ENCODE measurements around the gene FOXP1. TPM values are rescaled to one million over a fixed set of nuclear protein-coding genes. Genes with fewer than 3 reads are reported as not detected.

FOXP1 gene
- total RNA-seq, 2 experiments from 2014 or later: 493 to 508 TPM

DNA sequence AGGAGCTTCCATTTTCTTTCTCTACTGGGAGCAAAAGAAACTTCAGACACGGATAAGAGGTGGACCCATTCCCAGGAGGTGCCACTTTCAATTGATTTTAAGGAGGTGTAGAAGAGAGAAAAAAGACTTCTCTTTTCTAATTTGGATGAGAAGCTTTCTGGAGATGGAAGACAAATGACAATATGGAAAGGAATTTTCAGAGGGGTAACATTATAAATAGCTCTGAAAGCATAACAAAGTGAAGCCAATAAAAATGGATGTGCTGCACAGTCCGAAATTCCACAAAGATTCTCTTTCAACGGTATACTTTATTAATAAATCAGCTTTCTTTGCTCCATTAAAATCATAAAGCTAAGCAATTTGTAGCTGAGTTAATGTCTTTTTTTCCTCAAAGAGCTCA is 663.9 kb downstream of the FOXP1 start:
- no peak for DNase-seq
- CTCF ChIA-PET: interaction anchor here (1.1 kb wide), 1 partner anchor 10 kb away, joined by 3 read pairs; no protein-coding TSS in a partner anchor
- H3K4me3 ChIP-seq (ENCODE audit: low read length): no peak overlapping the region
- H3K4me3 Mint-ChIP-seq: no peak overlapping the region
- no peaks in the 10 kb centered on the region for H3K4me1 ChIP-seq (ENCODE audit: insufficient read depth, low read length)
- POLR2A ChIA-PET: no interaction called here
- no peaks in the 10 kb centered on the region for H3K36me3 Mint-ChIP-seq (ENCODE audit: low read depth)
- no peaks in the 10 kb centered on the region for H3K36me3 ChIP-seq (ENCODE audit: insufficient read depth, low read length)
- no peaks in the 10 kb centered on the region for H3K9me3 ChIP-seq (ENCODE audit: control insufficient read depth in 1 of 2, insufficient read depth in 1 of 2, low read length in 2 of 2)
- H3K27me3 ChIP-seq (ENCODE audit: control insufficient read depth in 1 of 2, insufficient read depth in 2 of 2, low read length in 2 of 2): peaks cover 0 to 4% of the 10 kb centered on the region in 2 experiments
- H3K4me1 Mint-ChIP-seq (ENCODE audit: low read depth): no peaks in the 10 kb centered on the region
- H3K9me3 Mint-ChIP-seq: no peaks in the 10 kb centered on the region
- no peak overlapping the region for H3K27ac Mint-ChIP-seq
- TF ChIP-seq, protein P1, sequence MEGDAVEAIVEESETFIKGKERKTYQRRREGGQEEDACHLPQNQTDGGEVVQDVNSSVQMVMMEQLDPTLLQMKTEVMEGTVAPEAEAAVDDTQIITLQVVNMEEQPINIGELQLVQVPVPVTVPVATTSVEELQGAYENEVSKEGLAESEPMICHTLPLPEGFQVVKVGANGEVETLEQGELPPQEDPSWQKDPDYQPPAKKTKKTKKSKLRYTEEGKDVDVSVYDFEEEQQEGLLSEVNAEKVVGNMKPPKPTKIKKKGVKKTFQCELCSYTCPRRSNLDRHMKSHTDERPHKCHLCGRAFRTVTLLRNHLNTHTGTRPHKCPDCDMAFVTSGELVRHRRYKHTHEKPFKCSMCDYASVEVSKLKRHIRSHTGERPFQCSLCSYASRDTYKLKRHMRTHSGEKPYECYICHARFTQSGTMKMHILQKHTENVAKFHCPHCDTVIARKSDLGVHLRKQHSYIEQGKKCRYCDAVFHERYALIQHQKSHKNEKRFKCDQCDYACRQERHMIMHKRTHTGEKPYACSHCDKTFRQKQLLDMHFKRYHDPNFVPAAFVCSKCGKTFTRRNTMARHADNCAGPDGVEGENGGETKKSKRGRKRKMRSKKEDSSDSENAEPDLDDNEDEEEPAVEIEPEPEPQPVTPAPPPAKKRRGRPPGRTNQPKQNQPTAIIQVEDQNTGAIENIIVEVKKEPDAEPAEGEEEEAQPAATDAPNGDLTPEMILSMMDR (IDR thresholded peaks at IDR 0.05): no peak
- H3K27me3 Mint-ChIP-seq: peaks cover 4% of the 10 kb centered on the region
- H3K27ac ChIP-seq (ENCODE audit: low read depth in 1 of 2, low read length in 2 of 2): no peak overlapping the region
- intact Hi-C loops (cut with DNase I, micrococcal nuclease): no loop called here
- ATAC-seq (ENCODE audit: poor library complexity): no peak

DNA sequence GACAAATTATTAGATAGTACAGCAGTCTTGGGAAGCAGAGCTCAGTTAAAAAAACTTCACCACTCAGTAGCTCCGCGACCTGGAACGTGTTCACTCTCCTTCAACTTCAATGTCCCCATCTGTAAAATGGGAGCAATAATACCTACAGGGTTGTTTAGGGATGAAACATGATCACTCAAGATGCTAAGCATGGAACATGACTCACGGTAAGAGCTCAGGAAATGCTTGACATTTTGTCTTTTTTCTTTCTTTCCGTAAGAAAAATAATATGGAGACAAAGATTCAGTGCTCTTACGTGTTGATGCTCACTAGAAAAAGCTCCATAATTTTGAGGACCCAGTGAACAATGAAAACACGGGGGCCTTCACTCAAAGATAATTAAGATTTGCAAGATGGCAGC is 664.4 kb downstream of the FOXP1 start:
- Histone ChIP-seq H3K4me1 (ENCODE audit: insufficient read depth, low read length) (no peaks in the 10 kb centered on the region), H3K36me3 (ENCODE audit: insufficient read depth, low read length) (no peaks in the 10 kb centered on the region), H3K9me3 (ENCODE audit: control insufficient read depth in 1 of 2, insufficient read depth in 1 of 2, low read length in 2 of 2) (no peaks in the 10 kb centered on the region), H3K27me3 (ENCODE audit: control insufficient read depth in 1 of 2, insufficient read depth in 2 of 2, low read length in 2 of 2) (peaks cover 0 to 4% of the 10 kb centered on the region in 2 experiments), H3K27ac (ENCODE audit: low read depth in 1 of 2, low read length in 2 of 2) (no peak overlapping the region), H3K4me3 (ENCODE audit: low read length) (no peak overlapping the region)
- peaks cover 4% of the 10 kb centered on the region for H3K27me3 Mint-ChIP-seq
- TF ChIP-seq, protein P1 (IDR thresholded peaks at IDR 0.05): no peak
- POLR2A ChIA-PET: no interaction called here
- no peaks in the 10 kb centered on the region for H3K4me1 Mint-ChIP-seq (ENCODE audit: low read depth)
- CTCF ChIA-PET: no interaction called here
- H3K4me3 Mint-ChIP-seq: no peak overlapping the region
- H3K36me3 Mint-ChIP-seq (ENCODE audit: low read depth): no peaks in the 10 kb centered on the region
- ATAC-seq (ENCODE audit: poor library complexity): no peak
- H3K27ac Mint-ChIP-seq: no peak overlapping the region
- intact Hi-C loops (cut with DNase I, micrococcal nuclease): no loop called here
- DNase-seq: no peak
- no peaks in the 10 kb centered on the region for H3K9me3 Mint-ChIP-seq

DNA sequence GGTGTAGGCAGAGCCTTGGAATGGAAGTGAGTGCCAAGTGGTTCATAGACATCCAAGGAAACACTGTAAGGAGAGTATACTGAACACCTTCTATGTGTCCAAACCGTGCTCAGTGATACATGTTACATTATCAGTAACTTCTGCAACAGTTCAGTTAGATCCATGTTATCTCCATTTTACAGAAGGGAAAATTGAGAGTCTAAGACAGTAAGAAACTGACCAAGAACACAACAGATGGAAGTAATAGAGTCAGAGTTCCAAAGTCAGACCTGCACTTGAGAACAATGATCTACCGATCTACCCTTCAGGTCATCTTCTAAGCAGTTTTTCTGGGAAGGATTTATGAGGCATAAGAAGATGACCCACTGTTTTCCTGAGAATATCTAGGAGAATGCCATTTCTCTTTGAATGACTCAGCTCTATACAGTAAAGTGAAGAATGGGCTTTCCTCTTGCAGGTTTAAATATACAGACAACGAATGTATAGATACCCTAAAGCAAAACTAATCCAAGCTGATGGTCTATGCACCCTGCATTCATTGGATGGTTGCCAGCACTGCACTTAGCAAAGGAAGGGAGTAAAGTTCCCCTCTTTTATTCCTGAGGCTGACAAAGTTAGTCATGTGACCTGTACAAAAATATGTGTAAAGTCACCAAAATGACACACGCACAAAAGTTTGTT is 667.0 kb downstream of the FOXP1 start:
- peaks cover 7% of the 10 kb centered on the region for H3K27me3 Mint-ChIP-seq
- CTCF ChIA-PET: interaction anchor here (0.5 kb wide), 1 partner anchor 71 kb away, joined by 3 read pairs; no protein-coding TSS in a partner anchor

More for the DNA sequence above, 667.0 kb downstream of the FOXP1 start:
- DNase-seq: no peak
- no peaks in the 10 kb centered on the region for H3K9me3 Mint-ChIP-seq
- H3K9me3 ChIP-seq (ENCODE audit: control insufficient read depth in 1 of 2, insufficient read depth in 1 of 2, low read length in 2 of 2): no peaks in the 10 kb centered on the region
- H3K4me3 Mint-ChIP-seq: no peak overlapping the region
- H3K4me1 Mint-ChIP-seq (ENCODE audit: low read depth): no peaks in the 10 kb centered on the region
- no peak overlapping the region for H3K27ac ChIP-seq (ENCODE audit: low read depth in 1 of 2, low read length in 2 of 2)
- TF ChIP-seq, protein P1 (IDR thresholded peaks at IDR 0.05): no peak
- H3K4me1 ChIP-seq (ENCODE audit: insufficient read depth, low read length): no peaks in the 10 kb centered on the region
- H3K27ac Mint-ChIP-seq: no peak overlapping the region
- intact Hi-C loops (cut with DNase I, micrococcal nuclease): no loop called here
- no peaks in the 10 kb centered on the region for H3K36me3 ChIP-seq (ENCODE audit: insufficient read depth, low read length)
- ATAC-seq (ENCODE audit: poor library complexity): no peak
- no peak overlapping the region for H3K4me3 ChIP-seq (ENCODE audit: low read length)
- POLR2A ChIA-PET: no interaction called here
- no peaks in the 10 kb centered on the region for H3K36me3 Mint-ChIP-seq (ENCODE audit: low read depth)
- H3K27me3 ChIP-seq (ENCODE audit: control insufficient read depth in 1 of 2, insufficient read depth in 2 of 2, low read length in 2 of 2): peaks cover 0 to 4% of the 10 kb centered on the region in 2 experiments
